H1 (cell line): ENCODE data around the gene SPECC1. TPM values are rescaled to one million over a fixed set of nuclear protein-coding genes. Genes with fewer than 3 reads are reported as not detected.

ENCODE experiments used
- CTCF ChIA-PET: fragments of 300-600 bp; sonication (Branson Sonifier 250); formaldehyde crosslinking; loops from one replicate; lab custom pipeline; 2021; ENCODE audit not compliant: partially characterized antibody; lab: Charles Lee
- POLR2A ChIA-PET: fragments of 300-600 bp; sonication (Branson Sonifier 250); formaldehyde crosslinking; loops from one replicate; lab custom pipeline; 2021; ENCODE audit warnings: inconsistent platforms; ENCODE audit not compliant: partially characterized antibody; lab: Charles Lee
- DNase-seq, 2 experiments: peaks; one replicate each; pipeline versions ENCODE4 v3.0.0 to v3.0.0-alpha.2; 2010 to 2022; ENCODE audit warnings: low spot score in 2 of 2, low read depth in 1 of 2, mixed read lengths in 1 of 2
- FAIRE-seq: peaks from 2 replicates; lab custom pipeline; 2011; peaks lifted over from hg19 to GRCh38; lab: Jason Lieb, UNC
- H2AFZ ChIP-seq: 2 replicates; pipeline ENCODE4 v1.8.1; 2012; ENCODE audit warnings: low read length, inconsistent platforms
- H2AK5ac ChIP-seq: 2 replicates; pipeline ENCODE4 v1.6.1; 2013; ENCODE audit warnings: low read depth, low read length
- H2BK120ac ChIP-seq: replicated peaks from 2 replicates; pipeline ENCODE3; 2013; ENCODE audit warnings: low read depth, low read length, inconsistent platforms
- H2BK12ac ChIP-seq: 2 replicates; pipeline ENCODE4 v1.6.1; 2013; ENCODE audit warnings: low read depth, low read length
- H2BK15ac ChIP-seq: 2 replicates; pipeline ENCODE4 v1.6.1; 2013; ENCODE audit warnings: low read length
- H2BK20ac ChIP-seq: 2 replicates; pipeline ENCODE4 v1.6.1; 2013; ENCODE audit warnings: low read length
- H2BK5ac ChIP-seq: 2 replicates; pipeline ENCODE4 v1.6.1; 2013; ENCODE audit warnings: low read depth, low read length
- H3K14ac ChIP-seq: 2 replicates; pipeline ENCODE4 v1.6.1; 2013; ENCODE audit warnings: inconsistent platforms; ENCODE audit not compliant: insufficient read length
- H3K18ac ChIP-seq: 2 replicates; pipeline ENCODE4 v1.6.1; 2013; ENCODE audit warnings: low read length; ENCODE audit errors: extremely low read depth
- H3K23ac ChIP-seq: 2 replicates; pipeline ENCODE4 v1.6.1; 2013; ENCODE audit warnings: inconsistent platforms; ENCODE audit not compliant: insufficient read length
- H3K23me2 ChIP-seq: 2 replicates; pipeline ENCODE4 v1.6.1; 2013; ENCODE audit warnings: low read depth, low read length
- H3K27ac ChIP-seq: 2 replicates; pipeline ENCODE4 v1.6.1; 2011; ENCODE audit warnings: low read depth, low read length, inconsistent platforms
- H3K27me3 ChIP-seq, 4 experiments: replicated peaks in 1 of 4; 1 replicate in 1 of 4; 2 replicates in 3 of 4; pipeline versions ENCODE4 v1.6.1 to v1.8.1; 2011 to 2013; ENCODE audit warnings: low read length in 3 of 4, mild to moderate bottlenecking in 3 of 4, inconsistent platforms in 2 of 4, mixed read lengths in 2 of 4, moderate library complexity in 1 of 4; ENCODE audit not compliant: control insufficient read depth in 3 of 4, insufficient read depth in 3 of 4; ENCODE audit errors: extremely low read depth in 1 of 4
- H3K36me3 ChIP-seq, 4 experiments: 2 replicates each; pipeline versions ENCODE4 v1.6.1 to v1.8.1; 2011 to 2013; ENCODE audit warnings: mild to moderate bottlenecking in 4 of 4, low read length in 3 of 4, moderate library complexity in 2 of 4, control low read depth in 1 of 4, inconsistent platforms in 1 of 4; ENCODE audit not compliant: insufficient read depth in 4 of 4, control insufficient read depth in 2 of 4
- H3K4ac ChIP-seq: replicated peaks from 2 replicates; pipeline ENCODE3; 2013; ENCODE audit warnings: low read length, low read depth, mixed read lengths, inconsistent platforms; ENCODE audit not compliant: insufficient read length
- H3K4me1 ChIP-seq, 4 experiments: replicated peaks in 1 of 4; 1 replicate in 1 of 4; 2 replicates in 3 of 4; pipeline versions ENCODE4 v1.6.1 to v1.8.1; 2011 to 2013; ENCODE audit warnings: low read length in 3 of 4, inconsistent platforms in 2 of 4, mixed read lengths in 1 of 4; ENCODE audit not compliant: insufficient read depth in 4 of 4, control insufficient read depth in 3 of 4
- H3K4me2 ChIP-seq, 2 experiments: 2 replicates each; pipeline versions ENCODE4 v1.6.1 to v1.8.1; 2011 to 2013; ENCODE audit warnings: low read depth in 2 of 2, low read length in 2 of 2, control low read depth in 1 of 2, inconsistent platforms in 1 of 2, mild to moderate bottlenecking in 1 of 2; ENCODE audit not compliant: insufficient read depth in 1 of 2
- H3K4me3 ChIP-seq, 4 experiments: fragments of 200-600, 300-600 bp in 1 of 4; sonication (generic), shearing (Covaris generic), sonication (Bioruptor Twin) in 1 of 4; 2 replicates each; pipeline versions ENCODE4 v1.5.1 to v1.8.1; 2011 to 2016; ENCODE audit warnings: low read length in 4 of 4, low read depth in 3 of 4, control low read depth in 2 of 4, inconsistent platforms in 2 of 4, mild to moderate bottlenecking in 2 of 4, mixed read lengths in 1 of 4, moderate library complexity in 1 of 4; ENCODE audit not compliant: insufficient read depth in 2 of 4; ENCODE audit errors: extremely low read depth in 1 of 4
- H3K56ac ChIP-seq: replicated peaks from 2 replicates; pipeline ENCODE3; 2013; ENCODE audit warnings: low read depth, mild to moderate bottlenecking, mixed read lengths, low read length, inconsistent platforms; ENCODE audit not compliant: insufficient read length
- H3K79me1 ChIP-seq: 2 replicates; pipeline ENCODE4 v1.6.1; 2013; ENCODE audit warnings: low read depth, low read length, control low read depth
- H3K79me2 ChIP-seq, 2 experiments: 2 replicates each; pipeline versions ENCODE4 v1.6.1 to v1.8.1; 2012 to 2013; ENCODE audit warnings: low read length in 2 of 2, mild to moderate bottlenecking in 2 of 2, inconsistent platforms in 1 of 2; ENCODE audit not compliant: insufficient read depth in 2 of 2, control insufficient read depth in 1 of 2
- H3K9ac ChIP-seq, 4 experiments: replicated peaks in 1 of 4; 1 replicate in 1 of 4; 2 replicates in 3 of 4; pipeline versions ENCODE4 v1.6.1 to v1.8.1; 2011 to 2013; ENCODE audit warnings: low read depth in 3 of 4, low read length in 3 of 4, control low read depth in 2 of 4, mild to moderate bottlenecking in 2 of 4, moderate library complexity in 2 of 4, inconsistent platforms in 1 of 4; ENCODE audit errors: extremely low read depth in 1 of 4
- H3K9me3 ChIP-seq, 2 experiments: 2 replicates each; pipeline versions ENCODE4 v1.6.1 to v1.8.1; 2012 to 2013; ENCODE audit warnings: mild to moderate bottlenecking in 2 of 2, moderate library complexity in 2 of 2, control low read depth in 1 of 2, inconsistent platforms in 1 of 2, low read depth in 1 of 2, low read length in 1 of 2, mixed read lengths in 1 of 2; ENCODE audit not compliant: insufficient read depth in 2 of 2
- H4K20me1 ChIP-seq, 2 experiments: replicated peaks in 1 of 2; 2 replicates each; pipeline versions ENCODE3 to v1.8.1; 2011 to 2013; ENCODE audit warnings: inconsistent platforms in 2 of 2, low read length in 2 of 2, mild to moderate bottlenecking in 1 of 2; ENCODE audit not compliant: insufficient read depth in 2 of 2, control insufficient read depth in 1 of 2
- H4K5ac ChIP-seq: 2 replicates; pipeline ENCODE4 v1.6.1; 2013; ENCODE audit warnings: low read length, low read depth, mixed read lengths, inconsistent platforms; ENCODE audit not compliant: insufficient read length
- H4K8ac ChIP-seq: 2 replicates; pipeline ENCODE4 v1.8.0; 2013; ENCODE audit warnings: mild to moderate bottlenecking, moderate library complexity, low read length, inconsistent platforms; ENCODE audit not compliant: insufficient read depth; ENCODE audit errors: extremely low read depth
- H4K91ac ChIP-seq: replicated peaks from 2 replicates; pipeline ENCODE3; 2013; ENCODE audit warnings: low read length, mixed read lengths, inconsistent platforms; ENCODE audit not compliant: insufficient read length
- BRCA1 ChIP-seq: IDR thresholded peaks from 2 replicates; pipeline ENCODE4 v1.6.1; 2012; ENCODE audit warnings: low read depth, low read length, improper control_type of control experiment
- CBX5 ChIP-seq: fragments of 300-800, 300-1000 bp; sonication (generic); IDR thresholded peaks from 2 replicates; pipeline ENCODE4 v1.7.1; 2016; ENCODE audit warnings: antibody characterized with exemption, low read length, low read depth
- EGR1 ChIP-seq: IDR thresholded peaks from 2 replicates; pipeline ENCODE4 v1.6.1; 2011; ENCODE audit warnings: low read depth, low read length, borderline replicate concordance
- HDAC2 ChIP-seq, 2 experiments: fragments of 300-600 bp in 1 of 2; sonication (generic) in 1 of 2; IDR thresholded peaks; 2 replicates each; pipeline ENCODE4 v1.6.1; 2011 to 2012; ENCODE audit warnings: low read depth in 2 of 2, low read length in 2 of 2, mild to moderate bottlenecking in 2 of 2, moderate library complexity in 2 of 2, borderline replicate concordance in 1 of 2, inconsistent platforms in 1 of 2
- KDM4A ChIP-seq: IDR thresholded peaks from one replicate; pipeline ENCODE4 v1.7.1; 2012; ENCODE audit warnings: low read depth, mild to moderate bottlenecking, moderate library complexity, low read length, inconsistent platforms; ENCODE audit not compliant: severe bottlenecking
- POLR2A ChIP-seq, 2 experiments: IDR thresholded peaks; 1 replicate in 1 of 2; 2 replicates in 1 of 2; pipeline ENCODE4 v1.6.1; 2011; ENCODE audit warnings: low read depth in 2 of 2, low read length in 2 of 2, mild to moderate bottlenecking in 2 of 2; ENCODE audit errors: control extremely low read depth in 1 of 2
- RAD21 ChIP-seq, 2 experiments: IDR thresholded peaks in 1 of 2; conservative IDR thresholded peaks in 1 of 2; 2 replicates each; pipeline ENCODE4 v1.6.1; 2011; ENCODE audit warnings: low read depth in 2 of 2, low read length in 2 of 2, improper control_type of control experiment in 1 of 2, inconsistent platforms in 1 of 2, mild to moderate bottlenecking in 1 of 2, moderate library complexity in 1 of 2
- RBBP5 ChIP-seq: IDR thresholded peaks from 2 replicates; pipeline ENCODE4 v1.7.1; 2012; ENCODE audit warnings: low read depth, mild to moderate bottlenecking, inconsistent platforms, low read length, moderate library complexity, borderline replicate concordance
- SP2 ChIP-seq: IDR thresholded peaks from 2 replicates; pipeline ENCODE4 v1.6.1; 2012; ENCODE audit warnings: mild to moderate bottlenecking, low read length, inconsistent platforms
- WGBS, 2 experiments: shearing (Covaris generic) in 1 of 2; methylation state at CpG; one replicate each; pipeline versions ENCODE4 v1.1.6 to v1.1.7; 2013 to 2015; ENCODE audit warnings: low lambda C conversion rate in 2 of 2, mixed read lengths in 2 of 2, inconsistent platforms in 1 of 2, low coverage in 1 of 2, missing lambda C conversion rate in 1 of 2; ENCODE audit not compliant: insufficient replicate concordance in 2 of 2, insufficient coverage in 1 of 2, insufficient read length in 1 of 2; ENCODE audit errors: extremely low coverage in 1 of 2, missing lambda C conversion rate in 1 of 2; 5-methylcytosine and 5-hydroxymethylcytosine counted together
- polyA plus RNA-seq, 7 experiments: library from polyadenylated mRNA; depleted of rRNA in 3 of 7; stranded (reverse) in 5 of 7; unstranded in 2 of 7; fragments of >200 nt in 5 of 7; fragments of 200-250 nt in 2 of 7; gene quantifications; 1 replicate in 5 of 7; 2 replicates in 1 of 7; 4 replicates in 1 of 7; pipeline versions ENCODE4 v1.2.1 to v1.2.3, GENCODE V29; 2011 to 2013; ENCODE audit warnings: missing spikeins in 2 of 7, mixed read lengths in 2 of 7
- total RNA-seq: library from RNA; stranded (reverse); fragmentation: NEBNext Ultra II Directional; extraction: Animal tissue kit (Norgen Biotek cat#: 25700); gene quantifications from 2 replicates; pipeline ENCODE4 v1.2.1, GENCODE V29; 2021

SPECC1 gene
- total and polyA plus RNA-seq, 2 of the 8 experiments (the other 6 are each of a cell fraction or from before 2014, with no cell fraction given), result 35.8 to 87.9 TPM

- H2BK120ac ChIP-seq, result no peak overlapping the region
- H3K4me2 ChIP-seq, result no peak overlapping the region
- H3K79me2 ChIP-seq, result no peaks in the 10 kb centered on the region
- H3K36me3 ChIP-seq, result peaks cover 0 to 34% (median 16%) of the 10 kb centered on the region in 4 experiments; a peak in 5 of 8 replicates
- H4K20me1 ChIP-seq, result no peaks in the 10 kb centered on the region
- H2BK12ac ChIP-seq, result no peak overlapping the region
- H2BK20ac ChIP-seq, result no peak overlapping the region
- ChIA-PET POLR2A (no interaction called here), CTCF (interaction anchor here (0.7 kb wide), 1 partner anchor 12 kb away, joined by 3 read pairs; no protein-coding TSS in a partner anchor)
- no peak overlapping the region for H3K14ac ChIP-seq
- H2AFZ ChIP-seq, result no peak overlapping the region
- no peaks in the 10 kb centered on the region for H3K79me1 ChIP-seq
- no peak overlapping the region for H4K91ac ChIP-seq
- no peaks in the 10 kb centered on the region for H3K23me2 ChIP-seq
- H3K4ac ChIP-seq, result no peak overlapping the region
- H2BK15ac ChIP-seq, result no peak overlapping the region
- H3K9me3 ChIP-seq, result peaks cover 9 to 11% of the 10 kb centered on the region in 2 experiments
- no peaks in the 10 kb centered on the region for H3K4me1 ChIP-seq
- 98% methylated on average over 5 of the region's 5 CpGs; no CpG with 5 or more reads in 1 of the 2 experiments for WGBS, 2 experiments
- H3K27ac ChIP-seq, result no peak overlapping the region
- H2AK5ac ChIP-seq, result no peak overlapping the region
- H3K23ac ChIP-seq, result no peak overlapping the region
- no peak overlapping the region for H3K56ac ChIP-seq
- H3K18ac ChIP-seq, result no peak overlapping the region
- H3K4me3 ChIP-seq, result no peak overlapping the region
- DNase-seq (no peak), FAIRE-seq (no peak)
- H4K8ac ChIP-seq, result no peak overlapping the region
- H3K27me3 ChIP-seq, result no peaks in the 10 kb centered on the region
- no peak overlapping the region for H4K5ac ChIP-seq
- no peak for TF ChIP-seq EGR1
- no peak for TF ChIP-seq KDM4A
- no peak for TF ChIP-seq CBX5
- TF ChIP-seq HDAC2 (IDR thresholded peaks at IDR 0.05; ENCODE audit: borderline replicate concordance in 1 of 2, low read depth in 2 of 2, low read length in 2 of 2), result no peak
- TF ChIP-seq SP2, result no peak
- no peak for TF ChIP-seq RBBP5
- no peak for TF ChIP-seq BRCA1
- TF ChIP-seq POLR2A (IDR thresholded peaks at IDR 0.05; ENCODE audit: control extremely low read depth in 1 of 2, low read depth in 2 of 2, low read length in 2 of 2), result no peak
- TF ChIP-seq RAD21 (IDR thresholded peaks at IDR 0.05 in 1 of 2, conservative IDR thresholded peaks at IDR 0.05 in 1 of 2; ENCODE audit: low read depth in 2 of 2, low read length in 2 of 2), result no peak
- no peak overlapping the region for H3K9ac ChIP-seq
- no peak overlapping the region for H2BK5ac ChIP-seq
These were observed 295.8 kb downstream of the SPECC1 start for GRCh38 chr17:20304961-20305360.
